ENCODE results near the gene TTC28.
"Not testable (repeated sequence)": the region's sequence is repeated elsewhere in the genome, so short reads cannot be mapped to it uniquely, and the experiment has no call there.

The TTC28 gene

GRCh38 chr22:28553108-28553866 lies 126.4 kb downstream of the TTC28 start:
- ATAC-seq: not testable (repeated sequence)

- ATAC-seq: no peak
These were observed 131.2 kb downstream of the TTC28 start for GRCh38 chr22:28548406-28548805.

GRCh38 chr22:28547132-28547842 lies 132.4 kb downstream of the TTC28 start:
- ATAC-seq: no peak

GRCh38 chr22:28544431-28544868 lies 135.2 kb downstream of the TTC28 start:
- no peak for ATAC-seq

GRCh38 chr22:28542980-28543621 lies 136.5 kb downstream of the TTC28 start:
- ATAC-seq: no peak

GRCh38 chr22:28541137-28541536 lies 138.5 kb downstream of the TTC28 start:
- no peak for ATAC-seq

GRCh38 chr22:28538922-28539321 lies 140.7 kb downstream of the TTC28 start:
- ATAC-seq: no peak

- ATAC-seq: not testable (repeated sequence)
These were observed 149.1 kb downstream of the TTC28 start for GRCh38 chr22:28530565-28530964.

- not testable (repeated sequence) for ATAC-seq
These were observed 150.5 kb downstream of the TTC28 start for GRCh38 chr22:28529144-28529543.

GRCh38 chr22:28521451-28521850 lies 158.2 kb downstream of the TTC28 start:
- ATAC-seq: no peak

GRCh38 chr22:28514321-28514821 lies 165.3 kb downstream of the TTC28 start:
- no peak for ATAC-seq

GRCh38 chr22:28512387-28512786 lies 167.3 kb downstream of the TTC28 start:
- not testable (repeated sequence) for ATAC-seq

- no peak for ATAC-seq
These were observed 171.7 kb downstream of the TTC28 start for GRCh38 chr22:28507896-28508295.

- ATAC-seq: no peak
These were observed 173.5 kb downstream of the TTC28 start for GRCh38 chr22:28506150-28506535.

GRCh38 chr22:28505416-28506149 lies 174.1 kb downstream of the TTC28 start:
- ATAC-seq: no peak

- no peak for ATAC-seq
These were observed 179.6 kb downstream of the TTC28 start for GRCh38 chr22:28500006-28500405.

- no peak for ATAC-seq
These were observed 181.6 kb downstream of the TTC28 start for GRCh38 chr22:28498044-28498443.

- no peak for ATAC-seq
These were observed 182.5 kb downstream of the TTC28 start for GRCh38 chr22:28497188-28497587.

- not testable (repeated sequence) for ATAC-seq
These were observed 188.4 kb downstream of the TTC28 start for GRCh38 chr22:28491289-28491688.

GRCh38 chr22:28488825-28489224 lies 190.8 kb downstream of the TTC28 start:
- ATAC-seq: no peak

GRCh38 chr22:28484662-28485061 lies 195.0 kb downstream of the TTC28 start:
- no peak for ATAC-seq

GRCh38 chr22:28481725-28482124 lies 197.9 kb downstream of the TTC28 start:
- no peak for ATAC-seq

All from activated CD4-positive, CD25-positive, alpha-beta regulatory T cell treated with anti-CD3 and anti-CD28 coated beads, Interleukin-2, amount 50 U/mL, for 24 hours (primary cell).